ENCODE results near the gene TRAF2. TPM values are rescaled to one million over a fixed set of nuclear protein-coding genes. Genes with fewer than 3 reads are reported as not detected.

Gene TRAF2
- total and polyA plus RNA-seq, 2 donors (not counting 1 experiment from before 2014, with no cell fraction given), result 25.5 to 54.5 TPM

DNA sequence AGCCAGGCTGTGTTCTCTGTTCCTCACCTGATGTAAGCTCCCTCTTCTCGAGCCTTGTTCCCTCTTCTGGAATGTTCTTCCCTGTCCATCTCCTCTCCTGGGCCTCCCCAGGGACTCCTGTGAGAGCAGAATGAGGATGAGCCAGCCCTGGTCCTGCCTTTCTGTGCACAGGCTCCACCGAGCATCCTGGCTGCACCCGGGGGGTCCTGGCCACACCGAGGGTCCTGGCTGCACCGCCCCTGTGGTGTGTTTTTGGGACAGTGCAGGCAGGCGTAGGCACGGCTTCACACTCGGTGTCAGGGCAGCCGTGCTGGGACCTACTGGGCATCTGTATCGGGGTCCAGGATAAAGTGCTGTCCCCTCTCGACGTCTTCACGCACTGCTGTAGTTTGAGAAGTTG, 40.4 kb downstream of the TRAF2 start:
- intact Hi-C loops (cut with micrococcal nuclease), result no loop called here
- no peaks in the 10 kb centered on the region for H3K27me3 Mint-ChIP-seq

More for the DNA sequence above, 40.4 kb downstream of the TRAF2 start:
- Histone ChIP-seq H3K79me2 (ENCODE audit: control insufficient read depth, insufficient read depth, low read length) (peaks cover 9% of the 10 kb centered on the region), H3K27me3 (replicated peaks in 1 of 4; ENCODE audit: control extremely low read depth in 1 of 4, control insufficient read depth in 3 of 4, insufficient read depth in 4 of 4, low read length in 3 of 4) (no peaks in the 10 kb centered on the region), H3K4me3 (ENCODE audit: control extremely low read depth in 1 of 5, extremely low read depth in 1 of 5, insufficient read depth in 1 of 5, low read depth in 2 of 5, low read length in 4 of 5) (no peak overlapping the region), H2AFZ (ENCODE audit: insufficient read depth, low read depth, low read length, poor library complexity, severe bottlenecking) (no peak overlapping the region), H3K4me1 (ENCODE audit: control insufficient read depth in 2 of 2, insufficient read depth in 2 of 2, low read length in 2 of 2) (no peaks in the 10 kb centered on the region), H3K27ac (ENCODE audit: low read length in 2 of 2) (no peak overlapping the region), H3K9ac (ENCODE audit: low read length) (no peak overlapping the region), H3K9me3 (ENCODE audit: control extremely low read depth in 1 of 3, control insufficient read depth in 2 of 3, insufficient read depth in 1 of 3, low read length in 2 of 3) (no peaks in the 10 kb centered on the region), H3K36me3 (replicated peaks in 1 of 2; ENCODE audit: control extremely low read depth in 1 of 2, control insufficient read depth in 1 of 2, extremely low read depth in 1 of 2, insufficient read depth in 2 of 2, low read length in 1 of 2) (peaks cover 0 to 41% of the 10 kb centered on the region in 2 experiments), H3K4me2 (replicated peaks; ENCODE audit: low read depth, low read length, poor library complexity, severe bottlenecking) (no peak overlapping the region), H4K20me1 (ENCODE audit: control insufficient read depth, insufficient read depth, low read length, poor library complexity, severe bottlenecking) (peaks cover 5% of the 10 kb centered on the region)
- Mint-ChIP-seq H3K4me3 (no peak overlapping the region), H3K4me1 (no peaks in the 10 kb centered on the region), H3K27ac (no peak overlapping the region), H3K9me3 (ENCODE audit: insufficient read depth) (no peaks in the 10 kb centered on the region)
- ChIA-PET POLR2A (no interaction called here), CTCF (interaction anchor here (1.1 to 1.8 kb wide), 2 partner anchors 85 to 109 kb away, joined by 3 to 5 read pairs; partner anchors contain the start of gene AJM1)
- DNase-seq, result no peak
- WGBS (ENCODE audit: insufficient coverage), result 98% methylated on average over 13 of the region's 13 CpGs
- ATAC-seq (ENCODE audit: low read depth), result no peak
- TF ChIP-seq, protein P1, sequence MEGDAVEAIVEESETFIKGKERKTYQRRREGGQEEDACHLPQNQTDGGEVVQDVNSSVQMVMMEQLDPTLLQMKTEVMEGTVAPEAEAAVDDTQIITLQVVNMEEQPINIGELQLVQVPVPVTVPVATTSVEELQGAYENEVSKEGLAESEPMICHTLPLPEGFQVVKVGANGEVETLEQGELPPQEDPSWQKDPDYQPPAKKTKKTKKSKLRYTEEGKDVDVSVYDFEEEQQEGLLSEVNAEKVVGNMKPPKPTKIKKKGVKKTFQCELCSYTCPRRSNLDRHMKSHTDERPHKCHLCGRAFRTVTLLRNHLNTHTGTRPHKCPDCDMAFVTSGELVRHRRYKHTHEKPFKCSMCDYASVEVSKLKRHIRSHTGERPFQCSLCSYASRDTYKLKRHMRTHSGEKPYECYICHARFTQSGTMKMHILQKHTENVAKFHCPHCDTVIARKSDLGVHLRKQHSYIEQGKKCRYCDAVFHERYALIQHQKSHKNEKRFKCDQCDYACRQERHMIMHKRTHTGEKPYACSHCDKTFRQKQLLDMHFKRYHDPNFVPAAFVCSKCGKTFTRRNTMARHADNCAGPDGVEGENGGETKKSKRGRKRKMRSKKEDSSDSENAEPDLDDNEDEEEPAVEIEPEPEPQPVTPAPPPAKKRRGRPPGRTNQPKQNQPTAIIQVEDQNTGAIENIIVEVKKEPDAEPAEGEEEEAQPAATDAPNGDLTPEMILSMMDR (IDR thresholded peaks at IDR 0.05), result no peak
- TF ChIP-seq EZH2 (IDR thresholded peaks at IDR 0.05; ENCODE audit: borderline replicate concordance, insufficient read depth, low read depth, low read length, poor library complexity, severe bottlenecking), result no peak
